ENCODE measurements around the gene GALNT17.

GALNT17 gene

DNA sequence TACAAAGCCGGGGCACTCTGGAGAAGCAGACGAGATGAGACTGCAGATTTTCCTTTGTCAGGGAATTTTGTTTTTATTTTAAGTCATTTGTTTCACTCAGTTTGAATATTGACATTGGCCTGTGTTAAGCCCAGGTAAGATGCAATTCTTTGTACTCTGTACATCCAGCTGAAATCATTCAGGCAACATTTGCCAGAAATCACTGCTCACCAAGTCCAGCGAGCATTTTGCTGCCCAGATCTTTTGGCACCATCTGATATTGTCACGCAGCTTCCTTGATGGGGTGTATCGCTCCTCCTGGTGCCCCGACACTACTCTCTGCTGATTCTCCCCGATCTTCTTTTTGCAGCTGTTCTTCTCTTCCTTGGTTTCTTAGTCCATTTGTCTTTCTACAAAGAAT lies 261.7 kb downstream of the GALNT17 start:
- no peak for DNase-seq (ENCODE audit: low spot score)

DNA sequence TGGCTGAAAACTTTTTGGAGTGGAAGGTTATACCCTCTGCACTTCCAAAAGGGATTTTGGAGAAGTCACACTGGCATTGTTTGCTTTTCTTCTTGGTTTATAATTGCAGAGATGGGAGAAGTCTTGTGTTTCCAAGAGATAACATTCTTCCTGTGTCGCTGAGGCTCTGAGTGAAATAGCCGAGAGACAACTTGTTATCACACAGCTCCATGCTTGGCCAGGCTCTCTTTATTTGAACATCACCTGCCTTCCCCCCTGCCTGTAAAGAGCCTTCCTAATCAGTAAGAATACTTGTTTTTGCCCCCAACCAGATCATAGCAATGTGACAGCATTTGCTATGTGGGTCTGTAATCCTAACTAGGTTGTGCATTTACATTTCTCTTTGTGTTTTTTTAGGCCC lies 270.7 kb downstream of the GALNT17 start:
- DNase-seq (ENCODE audit: low spot score): no peak

DNA sequence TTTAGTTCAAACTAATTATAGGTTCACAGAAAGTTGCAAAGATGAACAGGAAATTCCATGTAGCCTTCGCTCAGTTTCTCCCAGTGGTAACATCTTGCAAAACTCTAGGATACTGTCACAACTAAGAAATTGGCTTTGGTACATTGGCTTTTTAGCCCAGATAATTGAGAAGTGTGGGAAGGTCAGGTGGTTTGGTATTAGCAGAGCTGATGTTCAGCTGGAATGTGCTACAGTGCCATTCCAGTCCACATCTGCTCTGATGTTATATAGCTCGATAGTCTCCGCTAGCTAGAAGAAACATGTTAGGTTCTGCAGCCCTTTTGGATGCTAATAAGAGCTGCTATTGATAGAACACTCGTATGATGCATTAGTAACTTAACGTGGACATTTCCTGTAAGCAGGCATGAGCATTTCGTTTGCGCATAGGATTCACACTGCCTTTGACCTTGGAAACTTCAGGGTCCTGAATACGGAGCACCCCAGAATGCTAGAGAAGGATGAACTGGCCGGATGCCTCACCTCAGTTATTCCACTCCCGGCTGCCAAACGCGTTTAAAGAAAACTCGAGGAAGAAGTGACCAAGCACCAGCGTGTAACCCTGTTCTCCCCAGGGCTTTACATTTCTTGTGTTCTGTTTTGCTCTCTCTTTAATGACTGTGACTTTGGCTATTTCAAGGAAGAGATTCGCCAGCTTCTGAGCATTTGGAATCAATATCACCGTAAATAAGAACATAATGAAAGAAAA lies 271.4 kb downstream of the GALNT17 start:
- no peak for DNase-seq (ENCODE audit: low spot score)

DNA sequence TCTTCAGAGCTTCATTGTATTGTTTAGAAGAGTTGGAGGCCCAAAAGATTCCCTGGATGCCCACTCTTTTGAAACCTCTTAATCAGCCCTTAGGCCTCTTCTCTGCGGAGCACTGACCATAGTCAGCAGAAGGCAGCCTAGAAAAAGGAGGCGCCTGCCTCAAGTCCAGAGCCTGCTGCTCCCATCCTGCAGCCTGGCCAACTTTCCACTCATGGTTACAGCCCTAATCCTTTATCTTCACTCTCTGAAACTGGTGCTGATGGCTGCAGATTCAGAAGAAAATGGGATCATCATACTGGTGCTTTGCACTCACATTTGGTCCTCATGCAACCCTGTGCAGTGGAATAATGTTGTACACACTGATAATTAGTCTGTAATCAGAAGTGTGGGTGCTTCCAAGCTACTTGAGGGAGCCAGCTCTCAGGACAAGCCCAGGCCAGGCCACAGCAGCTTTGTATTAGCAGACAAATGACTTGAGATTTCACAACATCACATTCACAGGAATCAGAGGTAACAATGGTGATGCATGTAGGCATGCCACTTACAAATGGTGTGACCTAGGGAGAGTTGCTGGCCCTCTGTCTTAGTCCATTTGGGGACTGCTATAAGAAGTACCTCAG lies 272.9 kb downstream of the GALNT17 start:
- no peak for DNase-seq (ENCODE audit: low spot score)

DNA sequence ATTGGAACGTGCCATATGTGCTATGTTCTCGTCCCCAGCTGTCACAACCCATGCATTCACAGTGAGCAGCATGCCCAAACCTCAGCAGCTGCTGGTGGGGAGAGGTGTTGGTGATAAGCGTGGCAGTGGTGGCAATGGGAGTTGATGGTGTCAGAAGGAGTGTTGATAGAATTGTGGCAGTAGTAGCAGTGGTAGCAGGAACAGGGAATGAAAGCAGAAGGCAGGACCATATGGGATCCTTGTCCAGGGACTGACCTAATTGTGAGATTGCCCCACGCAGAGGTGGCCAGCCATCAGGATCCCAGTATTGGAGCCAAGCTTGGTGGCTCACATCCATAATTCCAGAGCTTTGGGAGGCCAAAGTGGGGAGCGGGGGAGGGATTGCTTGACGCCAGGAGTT lies 276.3 kb downstream of the GALNT17 start:
- DNase-seq (ENCODE audit: low spot score): no peak

DNA sequence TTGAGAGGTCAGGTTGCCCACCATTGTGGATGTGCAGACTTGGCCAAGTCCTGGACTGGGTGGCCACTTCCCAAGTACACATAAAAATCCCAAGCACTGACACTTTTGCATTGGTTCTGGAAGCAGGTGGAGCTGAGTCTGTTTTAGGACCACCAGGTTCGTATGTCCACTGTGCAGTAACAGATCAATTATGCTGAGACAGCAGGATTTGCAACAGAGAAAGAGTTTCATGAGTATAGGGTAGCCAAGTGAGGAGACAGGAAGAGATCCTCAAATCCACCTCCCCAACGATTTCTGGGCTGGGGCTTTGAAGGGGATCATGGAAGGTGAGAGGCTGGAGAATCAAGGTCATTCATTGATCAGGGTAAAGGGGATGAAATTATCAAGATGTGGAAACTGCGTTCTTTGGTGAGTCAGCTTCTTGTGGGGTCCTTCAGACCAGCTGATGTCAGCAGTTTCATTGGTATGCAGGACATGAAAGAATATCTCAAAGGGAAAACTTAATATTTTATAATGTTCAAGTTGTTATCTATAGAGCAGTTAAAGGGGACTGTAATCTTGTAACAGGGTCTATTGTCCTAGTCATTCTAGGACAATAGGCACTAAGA lies 277.7 kb downstream of the GALNT17 start:
- no peak for DNase-seq (ENCODE audit: low spot score)

DNA sequence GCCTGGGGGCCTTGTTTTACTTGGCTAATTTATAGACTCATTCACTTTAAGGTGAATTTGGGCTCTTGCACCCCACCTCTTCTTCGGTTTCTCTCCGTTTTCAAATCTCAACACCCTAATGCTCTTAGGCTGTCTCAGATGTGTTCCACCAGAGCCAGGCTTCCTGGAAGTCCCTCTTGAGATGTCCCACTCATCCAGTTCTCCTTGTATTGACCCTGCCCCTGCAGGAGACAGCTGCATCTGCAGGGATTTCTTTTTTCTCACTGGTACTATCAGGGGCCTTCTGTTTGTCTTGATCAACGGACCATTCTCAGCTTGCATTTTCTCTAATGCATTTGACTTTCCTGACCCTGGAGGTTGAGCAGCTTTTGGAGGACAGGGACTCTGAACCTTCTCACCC lies 279.5 kb downstream of the GALNT17 start:
- no peak for DNase-seq (ENCODE audit: low spot score)

DNA sequence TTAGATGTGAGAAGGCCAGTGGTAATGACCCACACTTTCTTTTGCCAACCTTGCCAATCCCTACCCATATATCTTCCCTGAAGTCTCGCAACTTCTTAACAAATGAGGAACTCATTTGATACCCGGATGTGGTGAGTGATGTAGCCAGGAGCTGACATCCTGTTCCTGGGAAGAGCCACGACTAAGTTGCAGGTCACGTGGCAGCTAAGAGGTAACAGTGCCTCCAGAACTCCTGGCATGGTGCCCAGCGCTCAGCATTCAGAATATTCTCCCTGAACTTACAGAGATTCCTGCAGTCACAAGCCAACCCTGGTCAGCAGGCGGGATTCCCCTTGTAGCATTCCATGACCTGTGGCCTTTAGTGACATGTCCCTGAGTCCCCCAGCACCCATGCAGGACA lies 282.5 kb downstream of the GALNT17 start:
- DNase-seq (ENCODE audit: low spot score): no peak

DNA sequence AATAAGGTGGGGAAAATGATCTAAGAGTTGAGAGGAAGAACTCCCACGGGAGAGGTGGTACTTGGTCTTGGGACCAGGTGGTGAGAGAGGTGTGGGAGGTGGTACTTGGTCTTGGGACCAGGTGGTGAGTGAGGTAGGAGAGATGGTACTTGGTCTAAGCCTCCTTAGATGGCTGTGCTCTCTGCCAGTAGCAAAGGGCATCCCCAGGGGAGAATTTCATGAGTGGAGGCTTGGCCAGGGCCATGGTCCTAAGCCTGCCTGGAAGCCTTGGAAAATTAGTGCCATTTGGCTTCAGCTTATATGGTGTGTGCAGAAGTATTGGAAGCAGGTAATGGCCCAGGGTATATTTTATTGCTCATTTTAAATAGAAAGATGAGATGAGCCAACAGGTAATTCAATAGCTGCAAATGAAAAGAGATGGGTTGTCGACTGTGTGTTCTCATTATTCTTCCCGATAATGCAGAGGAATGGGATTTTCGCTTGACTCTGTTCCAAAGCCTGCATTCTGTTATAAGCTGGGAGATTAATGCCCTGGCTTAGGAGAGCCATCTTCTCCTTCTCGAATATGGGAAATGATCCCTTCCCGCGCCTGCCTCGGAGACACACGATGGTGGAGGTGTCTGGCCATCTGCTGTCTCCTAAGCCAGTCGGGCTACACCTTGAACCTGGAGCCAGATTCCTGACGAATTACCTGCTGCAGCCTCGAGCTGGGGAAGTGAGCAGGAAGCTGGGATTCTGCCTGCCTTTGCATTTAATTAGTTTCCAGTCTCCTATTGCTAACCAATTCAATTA lies 287.8 kb downstream of the GALNT17 start:
- DNase-seq (ENCODE audit: low spot score): no peak

DNA sequence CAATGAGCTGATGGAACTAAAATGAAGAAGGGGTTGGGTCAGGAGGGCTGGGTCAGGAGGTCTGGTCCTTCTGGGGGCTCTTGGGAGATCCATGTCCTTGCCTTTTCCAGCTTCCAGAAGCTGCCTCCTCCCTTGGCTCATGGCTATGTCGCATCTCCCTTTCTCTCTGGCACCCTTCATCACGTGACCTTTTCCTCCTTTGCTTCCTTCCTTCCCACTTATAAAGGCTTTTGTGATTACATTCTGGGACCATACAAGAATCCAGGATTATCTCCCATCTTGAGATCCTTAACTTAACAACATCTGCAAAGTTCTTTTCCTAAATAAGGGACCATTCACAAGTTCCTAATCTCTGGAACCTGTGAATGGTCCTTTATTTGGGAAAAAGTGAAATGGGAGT lies 290.2 kb downstream of the GALNT17 start:
- no peak for DNase-seq (ENCODE audit: low spot score)

DNA sequence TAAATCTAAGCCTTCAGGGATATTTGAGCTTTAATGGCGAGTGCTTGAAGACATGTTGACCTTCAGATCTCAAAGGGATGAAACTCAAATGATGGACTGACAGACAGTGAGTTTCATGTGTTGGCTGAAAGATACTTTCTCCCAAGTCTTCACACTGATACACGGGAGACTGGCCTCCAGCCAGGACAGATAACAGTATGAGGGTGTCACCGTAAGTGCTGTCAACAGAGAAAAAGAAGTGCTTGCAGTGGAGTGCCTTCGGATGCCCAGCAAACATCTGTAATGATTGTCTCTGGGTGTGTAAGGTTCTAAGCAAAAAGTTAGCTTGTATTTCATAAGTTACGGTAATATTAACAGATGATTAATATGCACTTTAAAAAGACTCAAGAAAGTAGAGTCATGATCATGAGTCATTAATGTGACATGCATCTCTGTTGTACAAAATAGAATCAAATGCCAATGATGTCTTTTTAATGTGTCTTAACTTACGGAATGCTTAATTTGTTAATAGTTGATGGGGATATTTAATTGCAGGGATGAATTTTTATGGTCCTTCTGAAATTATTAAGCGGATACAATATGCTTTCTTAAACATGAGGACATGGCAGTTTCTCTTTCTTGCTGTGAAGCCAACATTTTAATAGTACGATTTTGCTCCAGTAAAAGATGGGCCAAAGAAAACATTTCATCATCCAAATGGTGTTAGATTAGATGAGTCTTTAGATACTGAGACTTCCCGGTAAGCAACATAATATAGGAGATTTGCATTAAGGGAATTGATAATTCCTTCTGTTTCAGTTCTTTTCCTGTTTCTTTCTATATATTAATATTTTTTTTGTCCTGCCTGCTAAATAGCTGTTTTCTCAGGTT lies 292.5 kb downstream of the GALNT17 start:
- DNase-seq (ENCODE audit: low spot score): no peak

DNA sequence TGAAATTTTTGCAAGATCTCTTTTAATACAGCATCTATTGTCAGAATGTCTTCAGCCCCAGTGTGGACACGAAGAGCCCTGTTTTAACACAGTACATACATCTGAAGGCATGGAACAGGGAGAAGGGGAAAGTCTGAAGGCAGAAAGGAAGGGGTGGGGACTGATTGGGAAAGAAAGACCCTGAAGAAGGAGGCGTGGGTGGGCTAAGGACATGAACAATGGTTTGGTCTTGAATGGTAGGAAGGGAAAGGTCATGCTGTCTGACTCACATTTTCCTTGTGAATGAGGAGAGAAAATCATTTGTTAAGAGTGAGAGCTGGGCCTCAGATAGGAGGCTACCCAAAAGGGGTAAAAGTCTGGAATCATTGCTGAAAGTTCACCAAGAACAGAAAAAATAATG lies 297.1 kb downstream of the GALNT17 start:
- DNase-seq (ENCODE audit: low spot score): no peak

DNA sequence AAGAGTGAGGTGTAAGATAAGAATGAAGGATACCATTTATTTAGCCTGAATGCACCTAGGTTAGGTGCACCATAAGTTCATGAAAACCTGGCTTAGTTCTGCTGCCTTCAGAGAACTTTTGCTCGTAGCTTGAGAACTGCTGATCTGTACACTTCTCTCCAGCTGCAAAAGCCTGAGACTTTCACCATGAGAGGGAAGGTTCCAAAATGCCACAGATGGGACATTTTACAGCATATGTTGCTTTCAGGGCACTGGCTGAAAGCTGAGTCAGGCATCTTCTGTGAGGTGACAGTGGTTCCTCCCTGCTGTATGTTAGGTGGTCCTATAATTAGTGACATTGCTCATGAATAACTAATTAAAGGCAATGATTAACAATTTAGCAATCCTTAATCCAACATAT lies 298.3 kb downstream of the GALNT17 start:
- no peak for DNase-seq (ENCODE audit: low spot score)

DNA sequence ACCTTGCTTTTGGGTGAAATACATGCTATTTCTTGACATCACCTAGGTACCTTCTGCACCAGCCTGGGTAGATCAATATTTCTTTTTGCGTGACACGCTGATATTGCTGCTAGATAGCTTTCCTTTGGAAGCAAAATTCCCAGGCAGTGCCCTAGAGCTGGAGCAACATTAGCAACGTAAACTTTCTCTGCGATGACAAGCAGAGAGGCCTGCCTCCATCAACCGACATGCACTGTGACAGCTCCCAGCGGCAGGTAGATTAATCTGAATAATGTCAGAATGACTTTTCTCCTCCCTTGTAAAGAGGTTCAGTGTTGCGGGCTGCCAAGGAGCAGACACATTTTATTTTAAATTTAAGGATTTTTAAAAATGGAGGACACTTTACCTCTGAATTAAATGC lies 307.4 kb downstream of the GALNT17 start:
- no peak for DNase-seq (ENCODE audit: low spot score)

DNA sequence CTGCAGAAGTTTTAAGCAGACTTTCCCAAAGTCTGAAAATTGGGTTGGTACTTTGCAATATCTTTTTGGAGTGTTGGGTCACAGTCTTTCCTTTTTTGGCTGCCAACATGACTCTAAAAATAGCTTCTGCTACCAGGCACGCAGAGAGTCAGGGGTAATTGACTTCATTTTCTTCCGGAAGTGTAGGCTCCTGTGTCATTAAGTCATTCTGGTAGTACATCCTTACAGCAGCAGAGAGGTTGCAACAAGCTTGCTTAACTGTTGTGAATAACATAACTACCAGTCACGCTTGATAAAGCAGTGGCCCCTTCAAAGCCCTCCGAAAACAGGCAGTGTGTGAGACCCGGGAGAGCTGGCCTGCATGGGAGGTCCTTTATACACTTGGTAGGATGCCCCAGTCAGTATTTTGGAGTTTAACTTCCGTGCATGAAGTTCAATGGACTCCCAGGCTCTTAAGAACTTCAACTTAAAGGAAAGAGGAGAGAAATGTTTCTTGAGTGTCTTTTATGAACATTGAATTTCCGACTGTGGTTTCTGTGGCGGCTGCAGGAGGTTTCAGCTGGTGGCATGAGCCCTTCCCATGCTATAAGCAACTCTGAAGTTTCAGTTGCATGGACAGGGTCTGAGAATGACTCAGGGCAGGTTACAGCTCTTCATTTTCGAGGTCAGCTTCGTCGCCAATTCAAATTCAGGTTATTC lies 310.7 kb downstream of the GALNT17 start:
- DNase-seq (ENCODE audit: low spot score): no peak

DNA sequence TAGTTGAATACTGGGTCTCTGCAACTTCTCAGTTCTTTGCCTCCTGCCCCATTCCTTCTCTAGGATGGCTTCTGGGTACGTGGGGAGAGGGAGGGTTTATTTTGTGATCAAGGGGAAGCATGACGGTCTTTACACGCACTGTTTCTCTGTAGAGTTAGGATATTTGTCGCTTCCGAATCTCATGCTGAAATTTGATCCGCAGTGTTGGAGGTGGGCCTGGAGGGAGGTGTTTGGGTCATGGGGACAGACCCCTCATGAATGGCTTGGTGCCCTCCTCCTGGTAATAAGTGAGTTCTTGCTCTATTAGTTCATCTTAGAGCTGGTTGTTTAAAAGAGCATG lies 311.2 kb downstream of the GALNT17 start:
- no peak for DNase-seq (ENCODE audit: low spot score)

DNA sequence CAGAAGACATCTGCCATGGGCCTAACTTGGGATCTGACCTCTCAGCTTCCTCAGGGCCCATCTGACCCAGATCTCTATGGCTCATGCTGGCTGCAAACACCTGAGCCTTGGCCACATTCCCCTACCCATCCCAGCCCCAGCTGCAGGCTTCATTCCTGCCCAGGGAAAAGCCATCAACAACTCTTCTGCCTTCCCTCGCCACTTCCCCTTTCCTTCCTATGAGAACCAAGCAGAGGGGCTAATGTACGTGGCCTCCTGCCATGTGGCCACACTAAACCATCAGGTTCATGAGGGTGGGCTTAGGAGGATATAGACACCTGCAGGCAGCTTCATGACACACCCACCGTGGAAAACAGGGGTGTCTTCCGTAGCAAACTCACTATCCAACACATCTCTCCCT lies 312.2 kb downstream of the GALNT17 start:
- DNase-seq (ENCODE audit: low spot score): no peak

DNA sequence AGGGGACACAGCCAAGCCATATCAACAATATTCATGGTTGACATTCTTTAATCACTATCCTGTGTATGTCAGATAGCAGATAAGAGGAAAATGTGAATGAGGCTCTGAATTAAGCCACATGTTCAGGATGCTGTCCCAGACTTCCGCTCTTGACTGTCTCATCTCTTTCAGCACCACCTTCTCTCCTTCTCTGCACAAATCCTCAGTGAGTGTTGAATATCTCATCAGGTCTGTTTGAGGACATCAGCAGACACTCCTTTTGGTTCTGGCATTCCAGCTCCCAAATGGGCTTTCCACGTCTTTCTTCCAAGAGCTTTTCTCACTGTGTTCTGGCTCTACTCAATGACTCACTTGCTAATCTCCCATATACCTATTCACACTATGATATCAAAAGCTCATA lies 321.7 kb downstream of the GALNT17 start:
- DNase-seq (ENCODE audit: low spot score): no peak

DNA sequence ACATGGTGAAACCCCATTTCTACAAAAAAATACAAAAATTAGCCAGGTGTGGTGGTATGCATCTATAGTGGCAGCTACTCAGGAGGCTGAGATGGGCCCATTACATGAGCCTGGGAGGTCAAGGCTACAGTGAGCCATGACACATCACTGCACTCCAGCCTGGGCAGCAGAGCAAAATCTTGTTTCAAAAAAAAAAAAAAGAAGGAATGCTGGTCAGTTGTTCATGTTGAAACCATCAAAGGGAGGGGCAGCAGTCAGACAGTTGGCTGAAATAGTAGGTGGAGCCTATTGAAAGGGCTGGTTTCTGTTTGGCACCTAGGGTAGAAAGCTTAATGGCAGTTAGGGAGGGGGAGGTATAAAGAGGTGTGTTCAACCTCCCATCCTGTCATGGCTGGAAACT lies 323.0 kb downstream of the GALNT17 start:
- DNase-seq (ENCODE audit: low spot score): no peak

DNA sequence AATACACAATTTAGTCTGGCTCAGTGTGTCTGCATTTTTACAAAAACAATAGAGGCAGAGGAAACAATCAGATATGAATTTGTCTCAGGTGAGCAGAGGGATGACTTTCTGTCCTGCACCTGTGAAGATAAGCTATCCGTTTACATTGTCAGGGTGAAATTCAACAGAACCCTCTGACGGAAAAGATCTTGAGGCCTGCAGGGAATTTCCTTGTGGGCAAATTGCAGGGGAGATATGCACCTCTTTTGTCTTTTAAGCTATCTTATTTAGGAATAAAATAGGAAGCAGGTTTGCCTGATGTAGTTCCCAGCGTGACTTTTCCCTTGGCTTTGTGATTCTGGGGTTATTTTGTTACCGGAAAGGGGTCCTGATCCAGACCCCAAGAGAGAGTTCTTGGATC lies 325.1 kb downstream of the GALNT17 start:
- DNase-seq (ENCODE audit: low spot score): no peak

DNA sequence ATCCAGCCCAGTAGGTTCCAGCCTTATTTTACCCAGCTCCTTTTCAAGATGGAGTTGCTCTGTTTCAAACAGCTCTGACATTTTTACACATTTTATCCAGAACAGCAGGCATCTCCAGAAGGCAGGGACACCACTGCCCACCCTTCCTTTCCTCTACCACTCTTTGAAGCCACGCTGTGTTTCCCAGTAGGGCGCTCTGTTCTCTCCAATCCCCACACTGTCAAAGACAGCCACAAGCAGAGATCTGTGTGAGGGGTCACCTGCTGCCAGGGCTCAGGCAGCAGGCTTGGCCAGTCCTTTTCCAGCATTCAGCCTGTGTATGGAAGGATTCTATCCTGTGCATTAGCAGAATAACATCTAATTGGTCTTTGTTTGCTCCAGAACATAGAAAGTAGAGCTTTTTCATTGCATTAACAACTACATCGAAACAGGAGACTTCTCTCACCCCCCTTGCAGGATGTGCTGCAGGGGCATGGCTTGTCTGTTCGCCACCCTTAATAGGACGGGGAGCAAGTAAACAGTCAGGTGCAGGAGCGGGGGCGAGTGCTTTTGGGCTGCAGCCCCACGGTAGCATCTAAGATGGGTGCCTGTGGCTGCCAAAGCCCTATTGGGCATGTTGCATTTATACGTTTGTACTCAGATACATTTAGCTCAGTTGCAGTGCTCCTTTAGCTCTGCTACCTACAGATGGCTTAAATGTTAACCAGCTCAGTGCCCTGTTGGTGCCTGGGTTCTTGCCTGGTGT lies 326.1 kb downstream of the GALNT17 start:
- no peak for DNase-seq (ENCODE audit: low spot score)
